ENCODE results near the gene CLMN. TPM values are rescaled to one million over a fixed set of nuclear protein-coding genes. Genes with fewer than 3 reads are reported as not detected.

CLMN gene
- total and polyA plus RNA-seq, 9 of the 15 experiments (the other 6 are each of a cell fraction or from before 2014, with no cell fraction given), result 0.01 to 0.18 (median 0.07) TPM; not detected in 4

DNA sequence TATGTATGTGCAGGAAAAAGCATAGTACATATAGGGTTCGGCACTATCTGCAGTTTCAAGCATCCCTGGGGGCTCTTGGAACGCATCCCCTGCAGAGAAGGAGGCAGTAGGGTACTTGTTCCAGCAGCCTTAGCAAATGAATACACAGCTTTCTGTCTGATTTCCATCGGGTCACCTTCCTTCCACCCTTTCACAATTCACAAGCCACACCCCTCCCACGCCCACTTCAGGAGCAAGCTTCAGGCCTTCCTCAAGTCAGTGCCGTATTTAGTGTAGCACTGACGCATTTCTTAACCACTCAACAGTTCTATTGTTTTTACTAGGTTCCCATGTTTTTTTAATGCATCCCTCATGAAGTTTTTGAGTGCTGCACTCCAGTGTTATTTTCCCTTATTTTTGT is 64.2 kb downstream of the CLMN start (continued):
- no peak for TF ChIP-seq BRD4 (IDR thresholded peaks at IDR 0.05)
- 0 out of 2 replicates have a peak, but pooled peaks have one; percentile 11 for TF ChIP-seq MAFK (IDR thresholded peaks at IDR 0.05; ENCODE audit: low read length)

DNA sequence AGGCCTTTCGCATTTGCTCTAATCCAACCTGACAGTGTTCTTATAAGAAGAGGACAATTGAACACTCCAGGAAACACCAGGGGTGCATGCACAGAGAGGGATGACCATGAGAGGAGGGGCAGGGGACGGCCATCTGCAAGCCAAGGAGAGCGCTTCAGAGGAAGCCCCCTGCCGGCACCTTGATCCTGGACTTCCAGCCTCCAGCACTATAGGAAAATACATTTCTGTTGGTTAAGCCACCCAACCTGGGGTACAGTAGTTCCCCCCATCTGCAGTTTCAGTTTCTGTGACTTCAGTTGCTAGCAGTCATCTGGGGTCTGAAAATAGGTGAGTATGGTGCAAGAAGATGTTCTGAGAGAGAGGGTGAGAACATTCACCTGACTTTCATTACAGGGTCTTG is 64.7 kb downstream of the CLMN start:
- Histone ChIP-seq H3K36me3 (ENCODE audit: control insufficient read depth, insufficient read depth, low read length) (no peaks in the 10 kb centered on the region), H4K20me1 (replicated peaks; ENCODE audit: control insufficient read depth, insufficient read depth, low read length) (no peaks in the 10 kb centered on the region), H3K4me1 (replicated peaks in 1 of 2; ENCODE audit: control insufficient read depth in 2 of 2, insufficient read depth in 2 of 2, low read length in 2 of 2) (no peaks in the 10 kb centered on the region), H3K4me3 (no peak overlapping the region), H3K27ac (ENCODE audit: extremely low read depth, low read depth, low read length) (no peak overlapping the region), H3K4me2 (ENCODE audit: insufficient read depth, low read length) (no peak overlapping the region), H3K9me1 (ENCODE audit: control insufficient read depth, insufficient read depth, low read length) (no peaks in the 10 kb centered on the region), H3K9ac (ENCODE audit: insufficient read depth in 1 of 2, low read depth in 2 of 2, low read length in 2 of 2) (no peak overlapping the region), H2AFZ (ENCODE audit: low read depth, low read length) (no peak overlapping the region), H3K27me3 (ENCODE audit: control insufficient read depth in 2 of 2, insufficient read depth in 2 of 2, low read length in 2 of 2) (peaks cover 2 to 32% of the 10 kb centered on the region in 2 experiments; a peak in 2 of 5 replicates), H3K9me3 (replicated peaks; ENCODE audit: control insufficient read depth, insufficient read depth, low read depth, low read length) (no peaks in the 10 kb centered on the region), H3K79me2 (ENCODE audit: control insufficient read depth, insufficient read depth, low read length) (no peaks in the 10 kb centered on the region)
- in situ Hi-C loops (cut with MboI), result no loop called here
- ChIA-PET CTCF (ENCODE audit: low intra/inter-chr PET ratio) (no interaction called here), POLR2A (no interaction called here)
- intact Hi-C loops (cut with micrococcal nuclease), result no loop called here
- WGBS (ENCODE audit: insufficient coverage, low coverage, missing lambda C conversion rate), result 0% methylated on average over 2 of the region's 4 CpGs
- BruUV-seq (replicated peaks), result no TSS peak
- TF ChIP-seq HMG20B (CRISPR knock-in tag; IDR thresholded peaks at IDR 0.05) (no peak), ESRRB (CRISPR knock-in tag; IDR thresholded peaks at IDR 0.05; ENCODE audit: borderline replicate concordance) (no peak), RBM15 (IDR thresholded peaks at IDR 0.05; ENCODE audit: insufficient read depth, low read length) (no peak), POU5F1 (IDR thresholded peaks at IDR 0.05; ENCODE audit: borderline replicate concordance, low read depth, low read length, partially characterized antibody) (no peak), NFIC (IDR thresholded peaks at IDR 0.05) (no peak)
- ATAC-seq (no peak), DNase-seq (ENCODE audit: extremely low read depth in 1 of 4, low spot score in 3 of 4) (no peak), FAIRE-seq (no peak)

All from K562 (cell line).